Measurements from ENCODE around the gene CD300H.

DNA sequence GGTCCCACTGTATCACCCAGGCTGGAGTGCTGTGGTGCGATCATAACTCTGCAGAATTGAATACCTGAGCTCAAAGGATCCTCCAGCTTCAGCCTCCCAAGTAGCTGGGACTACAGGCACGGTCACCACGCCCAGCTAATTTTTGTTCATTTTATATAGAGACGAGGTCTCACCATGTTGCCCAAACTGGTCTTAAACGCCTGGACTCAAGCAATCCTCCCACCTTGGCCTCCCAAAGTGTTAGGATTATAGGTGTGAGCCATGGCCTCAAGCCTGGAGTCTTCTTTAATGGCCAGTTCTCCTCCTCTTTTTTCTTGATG lies 36.5 kb downstream of the CD300H start:
- TF ChIP-seq EZH2 (IDR thresholded peaks at IDR 0.05) (no peak), POLR2AphosphoS5 (IDR thresholded peaks at IDR 0.05; ENCODE audit: borderline replicate concordance, low read depth, low read length) (no peak), FOXP2 (optimal IDR thresholded peaks at IDR 0.05; ENCODE audit: control extremely low read depth, extremely low read length, insufficient read depth) (no peak)
